Liver (tissue), 3 donors: ENCODE results near the gene EGLN2.

ENCODE experiments used
- CTCF ChIP-seq: fragments of 150-350 bp; IDR thresholded peaks from 2 replicates; pipeline ENCODE4 v1.5.1; 2017; ENCODE audit warnings: improper control_type of control experiment, low read depth, low read length; ENCODE audit not compliant: missing input control
- JUND ChIP-seq, 2 donors: IDR thresholded peaks; 2 replicates each; pipeline ENCODE4 v1.6.1; 2016; ENCODE audit warnings: antibody characterized with exemption in 2 of 2
- MAX ChIP-seq: IDR thresholded peaks from 2 replicates; pipeline ENCODE4 v1.6.1; 2016; ENCODE audit warnings: antibody characterized with exemption
- RAD21 ChIP-seq, 2 donors: IDR thresholded peaks; 2 replicates each; pipeline ENCODE4 v1.6.1; 2016; ENCODE audit warnings: antibody characterized with exemption in 2 of 2, mild to moderate bottlenecking in 2 of 2
- TAF1 ChIP-seq: conservative IDR thresholded peaks from 2 replicates; pipeline ENCODE4 v1.6.1; 2016; ENCODE audit warnings: antibody characterized with exemption, mild to moderate bottlenecking
- YY1 ChIP-seq: IDR thresholded peaks from 2 replicates; pipeline ENCODE4 v1.6.1; 2016; ENCODE audit warnings: antibody characterized with exemption, mild to moderate bottlenecking
- ZBTB33 ChIP-seq: IDR thresholded peaks from 2 replicates; pipeline ENCODE4 v1.6.1; 2016; ENCODE audit warnings: antibody characterized with exemption
- donor health status: healthy.
- donor health status: healthy.

GRCh38 chr19:40759352-40759751 lies 39.6 kb upstream of the EGLN2 start:
- TF ChIP-seq CTCF, result no peak
- no peak for TF ChIP-seq RAD21 (IDR thresholded peaks at IDR 0.05)
- no peak for TF ChIP-seq MAX
- TF ChIP-seq TAF1, result no peak
- no peak for TF ChIP-seq ZBTB33
- no peak for TF ChIP-seq JUND (IDR thresholded peaks at IDR 0.05)
- no peak for TF ChIP-seq YY1
